Measurements from ENCODE around the gene SMOC2.

SMOC2 gene

DNA sequence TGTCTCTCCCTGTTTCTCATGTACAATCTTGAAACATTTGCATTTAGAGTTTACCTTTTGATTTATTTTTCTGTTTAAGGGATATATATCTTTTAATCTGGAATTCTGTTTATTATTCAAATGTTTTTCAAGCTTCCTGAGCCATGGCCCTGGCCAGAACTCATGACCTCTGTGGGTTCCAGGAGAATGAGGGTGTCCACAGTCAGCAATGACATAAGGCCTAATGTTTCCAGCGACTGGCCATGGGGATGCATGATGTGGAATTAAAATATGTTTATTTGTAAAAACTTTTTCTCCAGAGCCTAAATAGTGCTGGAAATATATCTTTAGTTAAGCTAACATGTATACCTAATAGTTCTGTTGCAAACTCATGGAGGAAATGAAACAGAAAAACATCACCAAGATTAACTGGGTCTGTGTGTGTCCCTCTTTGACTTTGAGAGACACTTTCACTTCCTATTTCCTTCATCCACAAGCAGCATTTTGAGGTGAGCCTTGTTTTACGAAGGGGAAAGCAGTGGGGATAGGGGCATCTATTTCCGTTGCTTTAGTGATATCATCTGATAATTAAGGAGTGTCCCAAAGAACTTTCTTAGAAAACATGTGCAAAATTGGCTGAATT lies 87.6 kb downstream of the SMOC2 start:
- Histone ChIP-seq H3K4me3 (ENCODE audit: low read depth, low read length) (no peak overlapping the region), H3K9me3 (no peaks in the 10 kb centered on the region), H3K36me3 (no peaks in the 10 kb centered on the region), H3K4me1 (no peaks in the 10 kb centered on the region), H3K27me3 (no peaks in the 10 kb centered on the region)
- no peak for DNase-seq
- TF ChIP-seq, protein P1, sequence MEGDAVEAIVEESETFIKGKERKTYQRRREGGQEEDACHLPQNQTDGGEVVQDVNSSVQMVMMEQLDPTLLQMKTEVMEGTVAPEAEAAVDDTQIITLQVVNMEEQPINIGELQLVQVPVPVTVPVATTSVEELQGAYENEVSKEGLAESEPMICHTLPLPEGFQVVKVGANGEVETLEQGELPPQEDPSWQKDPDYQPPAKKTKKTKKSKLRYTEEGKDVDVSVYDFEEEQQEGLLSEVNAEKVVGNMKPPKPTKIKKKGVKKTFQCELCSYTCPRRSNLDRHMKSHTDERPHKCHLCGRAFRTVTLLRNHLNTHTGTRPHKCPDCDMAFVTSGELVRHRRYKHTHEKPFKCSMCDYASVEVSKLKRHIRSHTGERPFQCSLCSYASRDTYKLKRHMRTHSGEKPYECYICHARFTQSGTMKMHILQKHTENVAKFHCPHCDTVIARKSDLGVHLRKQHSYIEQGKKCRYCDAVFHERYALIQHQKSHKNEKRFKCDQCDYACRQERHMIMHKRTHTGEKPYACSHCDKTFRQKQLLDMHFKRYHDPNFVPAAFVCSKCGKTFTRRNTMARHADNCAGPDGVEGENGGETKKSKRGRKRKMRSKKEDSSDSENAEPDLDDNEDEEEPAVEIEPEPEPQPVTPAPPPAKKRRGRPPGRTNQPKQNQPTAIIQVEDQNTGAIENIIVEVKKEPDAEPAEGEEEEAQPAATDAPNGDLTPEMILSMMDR (IDR thresholded peaks at IDR 0.05; ENCODE audit: low read depth, low read length): no peak

DNA sequence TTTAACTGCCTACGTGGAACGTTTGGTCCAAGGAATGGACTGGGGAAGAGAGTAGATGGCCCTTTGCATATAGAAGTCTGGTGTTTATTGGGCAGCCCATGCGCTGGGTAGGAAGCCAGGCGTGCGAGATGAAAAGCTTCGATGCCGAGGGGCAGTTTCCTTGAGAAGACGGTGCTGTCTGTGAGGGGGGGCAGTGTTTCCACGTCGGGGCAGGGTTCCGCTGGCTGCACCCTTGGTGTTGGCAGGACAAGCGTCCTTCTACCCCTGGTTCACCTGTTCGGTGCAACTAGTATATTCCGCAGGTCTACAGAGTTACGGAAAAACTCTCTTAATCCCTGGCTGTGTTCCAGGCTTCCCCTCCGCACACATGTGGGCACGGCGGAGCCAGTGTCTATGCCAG lies 88.2 kb downstream of the SMOC2 start:
- no peaks in the 10 kb centered on the region for H3K9me3 ChIP-seq
- H3K4me3 ChIP-seq (ENCODE audit: low read depth, low read length): no peak overlapping the region
- H3K36me3 ChIP-seq: no peaks in the 10 kb centered on the region
- TF ChIP-seq, protein P1 (IDR thresholded peaks at IDR 0.05; ENCODE audit: low read depth, low read length): no peak
- no peak for DNase-seq
- H3K4me1 ChIP-seq: no peaks in the 10 kb centered on the region
- H3K27me3 ChIP-seq: no peaks in the 10 kb centered on the region

DNA sequence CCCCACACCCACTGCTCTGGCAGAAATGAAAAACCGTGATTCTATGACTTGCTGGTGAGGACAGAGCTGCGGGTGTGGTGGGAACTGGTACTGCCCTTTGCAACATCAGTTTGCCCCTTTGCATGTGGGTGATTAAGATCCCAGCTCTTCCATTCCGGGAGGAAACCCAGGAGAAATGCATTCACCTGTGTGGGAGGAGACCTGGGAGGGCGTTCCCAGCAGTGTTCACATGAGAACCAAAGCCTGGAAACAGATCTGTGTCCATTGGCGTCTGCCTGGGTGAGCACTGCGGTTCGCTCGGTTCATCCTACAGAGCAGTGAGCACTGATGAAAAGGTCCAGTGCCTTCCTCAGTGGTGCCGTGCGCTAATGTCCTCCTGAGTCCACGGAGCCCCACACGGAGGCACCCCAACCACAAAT lies 89.7 kb downstream of the SMOC2 start:
- no peak for DNase-seq
- H3K4me1 ChIP-seq: no peaks in the 10 kb centered on the region
- H3K9me3 ChIP-seq: no peaks in the 10 kb centered on the region
- TF ChIP-seq, protein P1 (IDR thresholded peaks at IDR 0.05; ENCODE audit: low read depth, low read length): no peak
- no peak overlapping the region for H3K4me3 ChIP-seq (ENCODE audit: low read depth, low read length)
- no peaks in the 10 kb centered on the region for H3K27me3 ChIP-seq
- H3K36me3 ChIP-seq: no peaks in the 10 kb centered on the region

DNA sequence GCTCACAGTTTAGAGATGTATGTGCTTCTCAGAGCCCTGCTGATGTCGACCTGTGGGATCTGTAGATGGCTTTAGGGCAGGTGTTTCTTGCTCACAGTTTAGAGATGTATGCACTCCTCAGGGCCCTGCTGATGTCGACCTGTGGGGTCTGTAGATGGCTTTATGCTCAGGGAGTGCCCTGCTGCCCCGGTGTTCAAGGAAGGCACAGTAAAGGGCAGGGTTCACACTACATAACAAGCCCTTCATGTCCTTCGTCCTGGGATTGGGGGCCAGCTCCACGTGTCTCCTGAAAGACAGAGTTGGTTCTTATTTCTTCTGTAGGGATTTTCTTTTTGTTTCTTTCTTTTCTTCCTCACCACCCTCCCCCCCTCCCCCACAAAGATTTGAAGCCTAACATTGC lies 91.1 kb downstream of the SMOC2 start:
- H3K9me3 ChIP-seq: no peaks in the 10 kb centered on the region
- no peak for DNase-seq
- H3K4me1 ChIP-seq: no peaks in the 10 kb centered on the region
- TF ChIP-seq, protein P1 (IDR thresholded peaks at IDR 0.05; ENCODE audit: low read depth, low read length): no peak
- H3K4me3 ChIP-seq (ENCODE audit: low read depth, low read length): no peak overlapping the region
- H3K27me3 ChIP-seq: no peaks in the 10 kb centered on the region
- no peaks in the 10 kb centered on the region for H3K36me3 ChIP-seq

DNA sequence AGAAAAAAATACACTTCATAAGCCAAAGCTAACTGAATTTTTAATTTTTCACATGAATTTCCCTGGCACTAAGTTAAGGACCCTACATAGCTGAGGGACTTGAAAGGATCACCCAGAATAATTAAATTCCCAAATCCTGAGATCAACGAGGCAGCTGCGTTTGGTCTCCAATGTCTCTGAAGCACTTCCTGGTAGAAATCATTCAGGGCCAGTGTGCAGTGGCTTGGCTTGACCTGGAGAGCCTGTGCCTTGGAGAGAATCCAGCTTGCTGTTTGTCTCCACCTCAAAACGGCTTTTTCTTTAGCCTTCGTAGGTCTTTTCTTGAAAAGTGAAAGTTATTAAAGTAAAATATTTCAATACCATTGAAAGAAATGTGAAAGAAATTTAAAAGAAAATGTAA lies 92.4 kb downstream of the SMOC2 start:
- DNase-seq: no peak
- Histone ChIP-seq H3K4me1 (no peaks in the 10 kb centered on the region), H3K36me3 (no peaks in the 10 kb centered on the region), H3K9me3 (no peaks in the 10 kb centered on the region), H3K27me3 (no peaks in the 10 kb centered on the region), H3K4me3 (ENCODE audit: low read depth, low read length) (no peak overlapping the region)
- TF ChIP-seq, protein P1 (IDR thresholded peaks at IDR 0.05; ENCODE audit: low read depth, low read length): no peak

DNA sequence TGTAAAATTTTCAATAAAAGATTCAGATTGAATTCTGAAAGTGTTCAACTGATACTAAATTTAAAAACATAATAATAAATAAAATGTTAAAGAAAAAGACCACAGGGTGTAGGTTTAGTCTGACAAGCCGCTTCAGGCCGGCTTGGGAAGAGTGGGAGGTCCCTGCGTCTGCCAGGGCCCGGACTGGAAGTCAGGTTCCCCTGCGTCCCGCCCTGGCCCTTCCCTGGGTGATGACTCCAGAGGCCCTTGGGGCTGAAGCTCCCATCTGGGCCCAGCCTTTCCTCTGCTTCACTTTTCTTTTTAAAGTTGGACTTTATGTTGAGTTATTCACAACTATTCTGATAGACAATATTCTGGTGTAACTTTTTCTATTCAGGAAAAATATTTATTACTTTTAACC lies 93.3 kb downstream of the SMOC2 start:
- Histone ChIP-seq H3K4me1 (no peaks in the 10 kb centered on the region), H3K9me3 (no peaks in the 10 kb centered on the region), H3K27me3 (no peaks in the 10 kb centered on the region), H3K4me3 (ENCODE audit: low read depth, low read length) (no peak overlapping the region), H3K36me3 (no peaks in the 10 kb centered on the region)
- TF ChIP-seq, protein P1 (IDR thresholded peaks at IDR 0.05; ENCODE audit: low read depth, low read length): no peak
- DNase-seq: no peak

All from BE2C (cell line).